ENCODE data around the gene BEND2. TPM values are rescaled to one million over a fixed set of nuclear protein-coding genes. Genes with fewer than 3 reads are reported as not detected.
"Not testable (repeated sequence)": the region's sequence is repeated elsewhere in the genome, so short reads cannot be mapped to it uniquely, and the experiment has no call there.

Gene BEND2
- total and polyA plus RNA-seq, 9 of the 15 experiments (the other 6 are each of a cell fraction or from before 2014, with no cell fraction given): 0.01 to 0.18 (median 0.06) TPM; not detected in 3

GRCh38 chrX:18252644-18253359 lies 32.1 kb upstream of the BEND2 start:
- Histone ChIP-seq H3K9ac (ENCODE audit: insufficient read depth in 1 of 2, low read depth in 2 of 2, low read length in 2 of 2) (no peak overlapping the region), H2AFZ (ENCODE audit: low read depth, low read length) (no peak overlapping the region), H3K27ac (ENCODE audit: extremely low read depth, low read depth, low read length) (no peak overlapping the region), H3K27me3 (ENCODE audit: control insufficient read depth in 2 of 2, insufficient read depth in 2 of 2, low read length in 2 of 2) (no peaks in the 10 kb centered on the region), H3K4me3 (no peak overlapping the region), H3K9me3 (replicated peaks; ENCODE audit: control insufficient read depth, insufficient read depth, low read depth, low read length) (no peaks in the 10 kb centered on the region), H3K9me1 (ENCODE audit: control insufficient read depth, insufficient read depth, low read length) (no peaks in the 10 kb centered on the region), H3K79me2 (ENCODE audit: control insufficient read depth, insufficient read depth, low read length) (no peaks in the 10 kb centered on the region), H3K4me2 (ENCODE audit: insufficient read depth, low read length) (no peak overlapping the region), H3K4me1 (replicated peaks in 1 of 2; ENCODE audit: control insufficient read depth in 2 of 2, insufficient read depth in 2 of 2, low read length in 2 of 2) (no peaks in the 10 kb centered on the region), H3K36me3 (ENCODE audit: control insufficient read depth, insufficient read depth, low read length) (peaks cover 25% of the 10 kb centered on the region; the same call in 1 of the 3 replicates), H4K20me1 (replicated peaks; ENCODE audit: control insufficient read depth, insufficient read depth, low read length) (no peaks in the 10 kb centered on the region)
- ATAC-seq: no peak
- BruUV-seq (replicated peaks): no TSS peak
- POLR2A ChIA-PET: no interaction called here
- intact Hi-C loops (cut with micrococcal nuclease): no loop called here
- FAIRE-seq: no peak
- CTCF ChIA-PET (ENCODE audit: low intra/inter-chr PET ratio): no interaction called here
- TF ChIP-seq RFX1 (IDR thresholded peaks at IDR 0.05) (no peak), GTF2A2 (tag; IDR thresholded peaks at IDR 0.05) (no peak), MAFK (IDR thresholded peaks at IDR 0.05; ENCODE audit: low read length) (no peak), PHF21A (IDR thresholded peaks at IDR 0.05; ENCODE audit: borderline replicate concordance, low read depth) (no peak), PHF8 (IDR thresholded peaks at IDR 0.05; ENCODE audit: borderline replicate concordance, low read length) (no peak), SIX5 (IDR thresholded peaks at IDR 0.05; ENCODE audit: borderline replicate concordance in 1 of 2, insufficient read depth in 1 of 2, low read depth in 1 of 2, low read length in 2 of 2) (no peak), ZNF23 (CRISPR knock-in tag; IDR thresholded peaks at IDR 0.05) (no peak), ZNF316 (IDR thresholded peaks at IDR 0.05) (no peak), GATAD2B (IDR thresholded peaks at IDR 0.05; ENCODE audit: borderline replicate concordance) (no peak), HBP1 (CRISPR knock-in tag; IDR thresholded peaks at IDR 0.05) (no peak)
- WGBS (ENCODE audit: insufficient coverage, low coverage, missing lambda C conversion rate): 70% methylated on average over 3 of the region's 3 CpGs
- in situ Hi-C loops (cut with MboI): no loop called here
- no peak for DNase-seq (ENCODE audit: extremely low read depth in 1 of 4, low spot score in 3 of 4)

- H3K4me1 ChIP-seq (replicated peaks in 1 of 2; ENCODE audit: control insufficient read depth in 2 of 2, insufficient read depth in 2 of 2, low read length in 2 of 2); H3K9me3 ChIP-seq (replicated peaks; ENCODE audit: control insufficient read depth, insufficient read depth, low read depth, low read length); H3K9me1 ChIP-seq (ENCODE audit: control insufficient read depth, insufficient read depth, low read length); DNase-seq (ENCODE audit: extremely low read depth in 1 of 4, low spot score in 3 of 4); H2AFZ ChIP-seq (ENCODE audit: low read depth, low read length); intact Hi-C loops (cut with micrococcal nuclease); FAIRE-seq; BruUV-seq (replicated peaks); H3K36me3 ChIP-seq (ENCODE audit: control insufficient read depth, insufficient read depth, low read length); H3K27ac ChIP-seq (ENCODE audit: extremely low read depth, low read depth, low read length); POLR2A ChIA-PET; H3K4me2 ChIP-seq (ENCODE audit: insufficient read depth, low read length); H3K4me3 ChIP-seq; H3K79me2 ChIP-seq (ENCODE audit: control insufficient read depth, insufficient read depth, low read length); H4K20me1 ChIP-seq (replicated peaks; ENCODE audit: control insufficient read depth, insufficient read depth, low read length); CTCF ChIA-PET (ENCODE audit: low intra/inter-chr PET ratio); H3K9ac ChIP-seq (ENCODE audit: insufficient read depth in 1 of 2, low read depth in 2 of 2, low read length in 2 of 2); in situ Hi-C loops (cut with MboI): not testable (repeated sequence)
- ATAC-seq: peak; percentile 73
- 9% methylated on average over 8 of the region's 21 CpGs for WGBS (ENCODE audit: insufficient coverage, low coverage, missing lambda C conversion rate)
- peaks cover 0 to 23% of the 10 kb centered on the region in 2 experiments; a peak in 3 of 5 replicates for H3K27me3 ChIP-seq (ENCODE audit: control insufficient read depth in 2 of 2, insufficient read depth in 2 of 2, low read length in 2 of 2)
Observed at GRCh38 chrX:18229646-18230045, 9.0 kb upstream of the BEND2 start.
